Calu3 (cell line): ENCODE results near the gene RNF212. TPM values are rescaled to one million over a fixed set of nuclear protein-coding genes. Genes with fewer than 3 reads are reported as not detected.

Experiments used
- BruUV-seq: library from RNA; stranded (reverse); fragments of 400-500 nt; replicated peaks from 2 replicates; lab custom pipeline; 2021; lab: Mats Ljungman, UMichigan
- CTCF ChIA-PET: fragments of 300-600 bp; sonication (Branson Sonifier 250); formaldehyde crosslinking; loops from one replicate; lab custom pipeline; 2022; ENCODE audit warnings: antibody characterized with exemption; lab: Charles Lee
- DNase-seq: peaks from one replicate; pipeline ENCODE4 v3.0.0; 2022
- H3K27ac Mint-ChIP-seq: one replicate; pipeline ENCODE4 v1.8.0; 2022; ENCODE audit warnings: mixed read lengths; ENCODE audit not compliant: unreplicated experiment
- H3K27me3 Mint-ChIP-seq: one replicate; pipeline ENCODE4 v1.8.0; 2022; ENCODE audit warnings: mixed read lengths; ENCODE audit not compliant: unreplicated experiment
- H3K36me3 Mint-ChIP-seq: one replicate; pipeline ENCODE4 v1.8.0; 2022; ENCODE audit warnings: mild to moderate bottlenecking, moderate library complexity, mixed read lengths; ENCODE audit not compliant: insufficient read depth, unreplicated experiment
- H3K4me1 Mint-ChIP-seq: one replicate; pipeline ENCODE4 v1.8.0; 2022; ENCODE audit warnings: mild to moderate bottlenecking, low read depth, mixed read lengths; ENCODE audit not compliant: unreplicated experiment
- H3K4me3 Mint-ChIP-seq: one replicate; pipeline ENCODE4 v1.8.0; 2022; ENCODE audit warnings: mild to moderate bottlenecking, low read depth, moderate library complexity, mixed read lengths; ENCODE audit not compliant: unreplicated experiment
- H3K9me3 Mint-ChIP-seq: one replicate; pipeline ENCODE4 v1.8.0; 2022; ENCODE audit warnings: low read depth, mixed read lengths; ENCODE audit not compliant: unreplicated experiment
- CTCF ChIP-seq: fragments of 200-600 bp; IDR thresholded peaks from one replicate; pipeline ENCODE4 v1.8.0; 2022; ENCODE audit warnings: antibody characterized with exemption; ENCODE audit not compliant: unreplicated experiment
- intact Hi-C: fragments of 100-400 bp; cut with micrococcal nuclease; formaldehyde crosslinking; loops from one replicate; pipeline ENCODE4 v1.10.0; 2022; ENCODE audit not compliant: unreplicated experiment
- total RNA-seq: library from RNA; stranded (reverse); gene quantifications from 2 replicates; pipeline ENCODE4 v1.2.3, GENCODE V29; 2022

RNF212 gene
- total RNA-seq, 1 experiment from 2014 or later = not detected

DNA sequence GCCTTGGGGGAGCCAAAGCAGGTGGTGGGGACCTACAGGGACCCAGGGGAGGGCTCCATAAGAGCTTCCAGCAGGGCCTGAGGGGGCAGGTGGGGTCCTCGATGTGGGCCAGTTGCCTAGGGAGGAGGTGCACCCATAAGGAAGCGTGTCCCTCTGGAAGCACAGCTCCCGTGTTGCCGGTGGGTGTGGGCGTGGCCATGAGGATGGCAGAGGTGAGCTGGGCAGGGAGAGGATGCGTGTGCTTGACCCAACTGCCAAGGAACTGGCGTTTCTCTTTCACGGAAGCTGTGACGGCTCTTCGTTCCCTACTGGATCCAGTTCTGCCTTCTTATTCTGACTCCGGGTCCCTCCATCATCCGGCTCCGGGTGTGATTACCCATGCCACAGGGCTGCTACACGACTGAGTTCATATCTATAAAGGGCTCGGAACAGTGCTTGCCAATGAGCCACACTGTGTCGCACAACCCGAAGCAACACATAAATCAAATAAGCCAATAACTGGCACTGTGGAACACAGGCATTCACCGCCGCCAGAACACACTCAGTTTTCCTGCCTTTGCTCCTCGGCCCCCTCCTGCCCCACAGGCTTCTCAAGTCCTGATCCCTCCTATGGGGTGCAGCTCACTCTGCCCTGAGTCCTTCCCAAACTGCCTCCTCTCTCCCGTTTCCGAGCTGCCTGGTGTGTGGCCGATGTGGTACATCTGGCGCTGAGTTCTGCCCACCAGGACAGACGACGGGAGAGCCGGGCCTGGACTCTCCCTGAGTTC is 35.5 kb downstream of the RNF212 start:
- DNase-seq = no peak
- intact Hi-C loops = no loop called here
- Mint-ChIP-seq H3K4me1 (peaks cover 24% of the 10 kb centered on the region), H3K27ac (no peak overlapping the region), H3K4me3 (no peak overlapping the region), H3K36me3 (no peaks in the 10 kb centered on the region), H3K27me3 (peaks cover 12% of the 10 kb centered on the region), H3K9me3 (no peaks in the 10 kb centered on the region)
- CTCF ChIA-PET = no interaction called here
- TF ChIP-seq CTCF = no peak
- BruUV-seq = no TSS peak

- intact Hi-C loops = no loop called here
- Mint-ChIP-seq H3K4me3 (no peak overlapping the region), H3K27ac (no peak overlapping the region), H3K9me3 (no peaks in the 10 kb centered on the region), H3K36me3 (no peaks in the 10 kb centered on the region), H3K4me1 (peaks cover 7% of the 10 kb centered on the region), H3K27me3 (peaks cover 12% of the 10 kb centered on the region)
- BruUV-seq = no TSS peak
- no peak for TF ChIP-seq CTCF
- no peak for DNase-seq
- CTCF ChIA-PET = interaction anchor here (0.6 kb wide), 1 partner anchor 30 kb away, joined by 4 read pairs; no protein-coding TSS in a partner anchor
Measured at GRCh38 chr4:1075809-1076699, 37.3 kb downstream of the RNF212 start.

DNA sequence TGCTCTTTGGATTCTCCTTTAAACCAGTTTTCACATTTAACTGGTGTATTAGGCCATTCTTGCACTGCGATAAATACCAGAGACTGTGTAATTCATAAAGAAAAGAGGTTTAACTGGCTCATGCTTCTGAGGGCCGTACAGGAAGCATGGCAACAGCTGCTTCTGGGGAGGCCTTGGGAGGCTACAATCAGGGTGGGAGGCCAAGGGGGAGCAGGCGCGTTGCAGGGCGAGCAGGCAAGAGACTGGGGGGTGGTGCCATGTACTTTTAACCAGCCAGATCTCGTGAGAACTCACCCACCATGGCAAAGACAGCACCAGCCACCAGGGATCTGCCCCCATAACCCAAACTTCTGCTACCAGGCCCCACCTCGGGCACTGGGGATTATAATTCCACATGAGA is 38.1 kb downstream of the RNF212 start:
- Mint-ChIP-seq H3K9me3 (no peaks in the 10 kb centered on the region), H3K27ac (no peak overlapping the region), H3K36me3 (no peaks in the 10 kb centered on the region), H3K27me3 (peaks cover 9% of the 10 kb centered on the region), H3K4me3 (no peak overlapping the region), H3K4me1 (peaks cover 7% of the 10 kb centered on the region)
- CTCF ChIA-PET = no interaction called here
- no peak for DNase-seq
- TF ChIP-seq CTCF = no peak
- BruUV-seq = no TSS peak
- intact Hi-C loops = no loop called here

GRCh38 chr4:1074077-1074476 is 39.3 kb downstream of the RNF212 start:
- no peak for DNase-seq
- no TSS peak for BruUV-seq
- Mint-ChIP-seq H3K4me1 (peaks cover 7% of the 10 kb centered on the region), H3K4me3 (no peak overlapping the region), H3K9me3 (no peaks in the 10 kb centered on the region), H3K27ac (no peak overlapping the region), H3K27me3 (no peaks in the 10 kb centered on the region), H3K36me3 (no peaks in the 10 kb centered on the region)
- CTCF ChIA-PET = no interaction called here
- TF ChIP-seq CTCF = no peak
- intact Hi-C loops = no loop called here
